IPS DF 4.7 (cell line): ENCODE results near the gene ANKRD36.
"Not testable (repeated sequence)": the region's sequence is repeated elsewhere in the genome, so short reads cannot be mapped to it uniquely, and the experiment has no call there.

Experiments used
- DNase-seq: peaks from one replicate; pipeline ENCODE4 v3.0.0-alpha.2; 2013; ENCODE audit warnings: low spot score; ENCODE audit errors: extremely low read depth

Gene ANKRD36

GRCh38 chr2:97112320-97113049 lies 468 bp upstream of the ANKRD36 start:
- DNase-seq, result not testable (repeated sequence)

GRCh38 chr2:97113882-97114255 lies 916 bp downstream of the ANKRD36 start:
- DNase-seq, result not testable (repeated sequence)

- DNase-seq, result not testable (repeated sequence)
Measured at GRCh38 chr2:97129090-97129489, 16.1 kb downstream of the ANKRD36 start.

GRCh38 chr2:97144016-97144415 lies 31.1 kb downstream of the ANKRD36 start:
- DNase-seq, result not testable (repeated sequence)

GRCh38 chr2:97166548-97166947 lies 53.6 kb downstream of the ANKRD36 start:
- DNase-seq, result not testable (repeated sequence)

- not testable (repeated sequence) for DNase-seq
Measured at GRCh38 chr2:97167938-97168337, 55.0 kb downstream of the ANKRD36 start.

- DNase-seq, result not testable (repeated sequence)
Measured at GRCh38 chr2:97168583-97168982, 55.6 kb downstream of the ANKRD36 start.

- DNase-seq, result not testable (repeated sequence)
Measured at GRCh38 chr2:97180391-97180790, 67.4 kb downstream of the ANKRD36 start.

GRCh38 chr2:97195349-97195748 lies 82.4 kb downstream of the ANKRD36 start:
- not testable (repeated sequence) for DNase-seq

- not testable (repeated sequence) for DNase-seq
Measured at GRCh38 chr2:97197251-97197650, 84.3 kb downstream of the ANKRD36 start.

- not testable (repeated sequence) for DNase-seq
Measured at GRCh38 chr2:97200887-97201286, 87.9 kb downstream of the ANKRD36 start.

GRCh38 chr2:97202643-97203250 lies 89.8 kb downstream of the ANKRD36 start:
- not testable (repeated sequence) for DNase-seq

- DNase-seq, result no peak
Measured at GRCh38 chr2:97210325-97210724, 97.4 kb downstream of the ANKRD36 start.

GRCh38 chr2:97215025-97215424 lies 102.1 kb downstream of the ANKRD36 start:
- DNase-seq, result not testable (repeated sequence)

- DNase-seq, result not testable (repeated sequence)
Measured at GRCh38 chr2:97230848-97231585, 118.1 kb downstream of the ANKRD36 start.

GRCh38 chr2:97232981-97233380 lies 120.0 kb downstream of the ANKRD36 start:
- not testable (repeated sequence) for DNase-seq

GRCh38 chr2:97233660-97234295 lies 120.8 kb downstream of the ANKRD36 start:
- DNase-seq, result not testable (repeated sequence)

GRCh38 chr2:97261192-97261591 lies 148.2 kb downstream of the ANKRD36 start:
- not testable (repeated sequence) for DNase-seq

GRCh38 chr2:97266449-97266848 lies 153.5 kb downstream of the ANKRD36 start:
- DNase-seq, result not testable (repeated sequence)

GRCh38 chr2:97267411-97268074 lies 154.6 kb downstream of the ANKRD36 start:
- no peak for DNase-seq

GRCh38 chr2:97268075-97268591 lies 155.2 kb downstream of the ANKRD36 start:
- DNase-seq, result not testable (repeated sequence)
